ENCODE measurements around the gene PIK3R2.

The PIK3R2 gene

DNA sequence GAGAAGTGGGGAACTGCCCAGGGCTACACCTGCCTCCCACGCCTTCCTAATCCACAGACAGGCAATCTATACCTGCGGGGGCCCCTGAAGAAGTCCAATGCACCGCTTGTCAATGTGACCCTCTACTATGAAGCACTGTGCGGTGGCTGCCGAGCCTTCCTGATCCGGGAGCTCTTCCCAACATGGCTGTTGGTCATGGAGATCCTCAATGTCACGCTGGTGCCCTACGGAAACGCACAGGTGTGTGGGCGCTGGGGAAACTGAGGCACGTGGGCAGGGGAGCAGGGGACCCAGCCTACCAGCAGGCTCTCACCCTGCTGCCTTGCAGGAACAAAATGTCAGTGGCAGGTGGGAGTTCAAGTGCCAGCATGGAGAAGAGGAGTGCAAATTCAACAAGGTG, 22.0 kb downstream of the PIK3R2 start:
- DNase-seq = no peak

DNA sequence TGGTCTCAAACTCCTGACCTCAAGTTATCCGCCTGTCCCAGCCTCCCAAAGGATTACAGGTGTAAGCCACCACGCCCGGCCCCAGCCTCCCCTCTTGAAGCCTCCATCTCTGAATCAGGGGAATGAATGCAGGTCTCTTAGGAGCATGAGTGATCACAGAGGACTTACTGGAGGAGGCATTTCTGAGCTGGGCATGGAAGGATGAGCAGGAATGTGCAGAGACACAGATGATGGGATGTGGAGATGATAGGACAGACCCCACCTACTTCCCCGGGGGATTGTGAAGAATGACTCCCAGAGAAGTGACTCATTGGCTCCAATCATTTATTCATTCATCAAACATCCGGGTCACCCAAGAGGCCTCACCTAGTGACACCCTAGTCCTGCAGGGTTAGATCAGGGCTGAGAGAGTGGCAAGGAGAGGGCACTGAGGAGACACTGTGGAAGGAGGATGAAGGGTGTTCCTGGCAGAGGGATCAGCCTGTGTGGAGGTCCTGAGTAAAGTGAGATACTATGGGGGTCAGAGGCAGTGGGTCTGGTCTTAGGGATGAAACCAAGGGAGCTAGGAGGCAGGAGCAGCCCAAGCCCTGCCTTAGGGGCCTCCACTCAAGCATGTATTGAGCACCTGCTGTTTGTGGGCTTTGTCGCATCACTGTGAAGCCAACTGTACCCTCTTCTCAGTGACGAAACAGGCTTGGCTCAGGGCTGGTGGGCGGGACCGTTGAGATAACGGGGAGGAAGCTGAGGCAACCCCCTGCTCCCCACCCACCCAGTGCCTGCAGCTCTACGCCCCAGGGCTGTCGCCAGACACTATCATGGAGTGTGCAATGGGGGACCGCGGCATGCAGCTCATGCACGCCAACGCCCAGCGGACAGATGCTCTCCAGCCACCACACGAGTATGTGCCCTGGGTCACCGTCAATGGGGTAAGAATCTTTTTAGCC, 23.7 kb downstream of the PIK3R2 start:
- DNase-seq = no peak

DNA sequence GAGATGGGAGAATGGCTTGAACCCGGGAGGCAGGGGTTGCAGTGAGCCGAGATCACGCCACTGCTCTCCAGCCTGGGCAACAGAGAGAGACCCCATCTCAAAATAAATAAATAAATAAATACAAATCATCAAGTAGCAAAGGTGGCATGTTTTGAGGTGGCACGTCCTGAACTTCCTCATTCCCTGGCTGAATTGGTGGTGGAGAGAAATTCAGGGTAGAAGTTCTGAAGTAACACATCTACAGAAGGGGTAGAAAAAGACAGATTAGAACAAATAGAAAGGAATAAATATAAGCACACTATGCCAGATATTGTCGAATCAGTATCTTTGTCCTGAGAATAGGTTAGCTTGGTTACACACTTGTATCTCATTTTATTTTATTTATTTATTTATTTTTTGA, 27.0 kb downstream of the PIK3R2 start:
- DNase-seq = no peak

DNA sequence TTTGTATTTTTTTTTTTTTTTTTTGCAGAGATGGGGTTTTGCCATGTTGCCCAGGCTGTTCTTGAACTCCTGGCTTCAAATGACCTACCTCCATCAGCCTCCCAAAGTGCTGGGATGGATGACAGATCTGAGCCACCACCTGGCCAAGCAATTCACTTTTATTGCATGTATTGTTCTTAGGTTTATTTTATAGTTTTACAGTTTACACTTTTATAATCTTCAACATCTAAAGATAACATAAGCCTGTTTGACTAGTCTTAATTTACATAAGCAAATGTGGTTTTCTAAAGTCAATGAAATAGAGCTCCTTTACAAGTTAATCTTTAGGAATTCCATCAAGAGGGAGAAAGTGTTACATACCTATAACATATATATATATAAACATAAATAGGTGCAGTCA, 30.6 kb downstream of the PIK3R2 start:
- DNase-seq = no peak

DNA sequence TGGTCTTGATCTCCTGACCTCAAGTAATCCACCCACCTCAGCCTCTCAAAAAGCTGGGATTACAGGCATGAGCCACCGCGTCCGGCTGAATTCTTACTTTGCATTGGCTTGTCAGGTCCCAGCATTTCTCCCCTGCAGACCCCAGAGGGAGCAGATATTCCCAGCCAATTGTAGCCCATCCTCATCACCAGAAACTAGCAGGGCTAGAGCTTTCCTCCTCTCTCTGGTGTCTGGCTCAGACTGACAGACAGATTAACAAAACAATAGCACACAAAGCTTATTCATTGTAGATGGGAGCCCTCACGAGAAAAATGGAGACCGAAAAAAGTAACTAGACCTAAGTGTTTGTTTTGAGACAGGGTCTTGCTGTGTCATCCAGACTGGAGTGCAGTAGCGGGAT, 32.6 kb downstream of the PIK3R2 start:
- DNase-seq = no peak

DNA sequence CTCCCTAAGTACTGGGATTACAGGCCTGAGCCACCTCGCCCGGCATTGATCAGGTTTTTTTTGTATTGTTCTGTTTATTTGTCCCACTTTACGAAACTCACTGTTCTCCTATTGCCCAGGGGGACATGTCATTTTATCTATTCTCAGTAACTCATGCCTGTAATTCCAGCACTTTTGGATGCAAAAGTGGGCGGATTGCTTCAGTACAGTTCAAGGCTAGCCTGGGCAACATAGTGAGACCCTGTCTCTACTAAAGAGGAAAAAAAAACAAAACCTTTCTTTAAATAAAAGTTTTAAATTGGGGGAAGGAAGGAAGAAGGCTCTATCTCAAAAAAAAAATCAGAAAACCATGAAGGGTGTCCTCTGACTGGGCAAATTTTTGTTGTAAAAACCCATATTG, 37.3 kb downstream of the PIK3R2 start:
- DNase-seq = no peak

DNA sequence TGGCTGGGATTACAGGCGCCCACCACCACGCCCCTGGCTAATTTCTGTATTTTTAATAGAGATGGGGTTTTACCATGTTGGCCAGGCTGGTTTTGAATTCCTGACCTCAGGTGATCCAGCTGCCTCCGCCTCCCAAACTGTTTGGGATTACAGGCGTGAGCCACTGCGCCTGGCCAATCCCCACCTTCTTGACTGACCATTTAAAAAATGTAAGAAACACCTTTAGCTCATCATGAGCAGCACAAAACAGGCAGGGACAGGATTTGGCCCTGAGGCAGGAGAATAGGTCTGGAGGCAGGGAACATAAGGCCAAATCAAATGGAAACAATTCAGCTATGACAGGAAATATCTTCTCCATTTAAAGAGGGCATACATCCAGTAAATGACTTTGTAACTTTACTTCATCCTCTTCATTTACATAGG, 38.7 kb downstream of the PIK3R2 start:
- DNase-seq = no peak

DNA sequence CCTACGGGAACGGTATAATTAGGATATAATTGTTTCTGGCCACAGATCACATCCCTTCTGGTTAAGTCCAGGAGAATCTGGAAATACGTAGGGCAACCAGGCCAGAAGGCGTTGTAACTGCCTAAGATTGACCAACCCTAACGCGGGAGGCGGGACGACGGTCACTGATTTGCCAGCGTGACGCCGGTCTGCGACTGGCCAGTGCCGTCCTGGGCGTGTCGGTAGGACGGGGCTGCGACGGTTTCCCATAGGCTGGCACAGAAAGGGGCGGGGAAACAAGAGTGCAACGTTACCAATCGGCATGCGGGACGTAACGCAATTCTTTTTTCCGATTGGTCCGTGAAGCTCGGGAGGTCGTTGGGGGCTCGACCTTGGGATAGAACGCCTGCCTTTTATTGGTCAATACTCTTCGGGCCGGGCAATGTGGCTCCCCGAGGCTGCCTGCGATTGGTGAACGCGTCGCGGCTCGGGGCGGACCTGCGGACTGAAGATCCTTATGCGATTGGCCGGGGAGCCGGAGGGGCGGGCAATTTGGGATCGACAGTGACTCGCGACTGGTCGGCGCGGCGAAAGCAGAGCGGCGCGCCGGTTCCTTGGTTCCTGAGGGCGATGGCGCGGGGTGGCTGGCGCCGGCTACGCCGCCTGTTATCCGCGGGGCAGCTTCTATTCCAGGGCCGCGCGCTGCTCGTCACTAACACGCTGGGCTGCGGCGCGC, 39.9 kb downstream of the PIK3R2 start, which contains the start of gene MPV17L2:
Gene MPV17L2 (plus strand): TSS at position 546 of the 715 bp plus-strand sequence. CDS start 64 bp downstream, at position 610.
- peak; percentile 99 to 100 for DNase-seq

DNA sequence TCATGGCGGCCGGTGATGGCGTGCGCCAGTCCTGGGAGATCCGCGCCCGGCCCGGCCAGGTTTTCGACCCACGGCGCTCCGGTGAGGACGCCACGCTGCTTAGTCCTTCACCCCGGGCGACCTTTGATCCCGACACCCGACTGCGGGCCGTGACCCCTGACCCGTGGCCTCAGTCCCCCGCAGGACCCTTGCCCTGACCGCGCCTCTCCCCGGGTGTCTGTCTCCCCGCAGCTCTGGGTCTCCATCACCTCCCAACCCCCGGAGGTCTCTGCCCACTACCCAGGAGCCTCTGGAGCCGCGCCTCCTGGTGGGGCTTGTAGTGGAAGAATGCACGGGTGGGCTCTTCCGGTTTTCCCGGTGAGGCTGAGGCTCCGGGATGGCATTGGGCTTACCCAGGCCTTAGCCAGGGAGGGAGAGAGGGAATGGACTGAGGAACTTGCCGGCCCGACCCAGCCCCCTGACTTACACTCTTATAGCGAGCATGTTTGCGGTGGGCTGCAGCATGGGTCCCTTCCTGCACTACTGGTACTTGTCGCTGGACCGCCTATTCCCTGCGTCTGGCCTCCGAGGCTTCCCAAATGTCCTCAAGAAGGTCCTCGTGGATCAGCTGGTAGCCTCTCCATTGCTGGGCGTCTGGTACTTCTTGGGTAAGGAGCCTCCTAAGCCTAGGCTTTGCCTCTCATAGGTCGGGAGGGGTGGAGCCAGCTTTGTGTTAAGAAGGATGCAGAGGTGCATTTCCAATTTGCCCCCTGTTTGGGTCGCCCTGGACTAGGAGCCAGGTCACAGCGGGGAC, 40.6 kb downstream of the PIK3R2 start:
- DNase-seq = no peak

DNA sequence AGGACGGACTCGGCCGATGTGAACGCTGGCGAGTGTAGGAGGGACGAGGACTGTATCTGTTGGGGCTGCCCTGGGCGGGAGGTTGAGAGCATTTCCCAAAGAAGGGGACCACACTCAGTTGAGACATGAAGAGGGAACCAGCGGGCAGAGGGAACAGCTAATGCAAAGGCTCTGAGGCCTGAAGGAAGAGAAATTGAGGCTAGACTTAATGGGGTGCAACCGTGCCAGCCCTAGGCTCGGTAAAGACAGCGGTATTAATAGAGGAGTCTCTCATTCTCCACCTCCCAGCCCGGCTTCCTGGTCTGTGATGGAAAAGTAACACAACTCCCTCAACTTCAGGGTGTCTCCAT, 41.2 kb downstream of the PIK3R2 start:
- no peak for DNase-seq

DNA sequence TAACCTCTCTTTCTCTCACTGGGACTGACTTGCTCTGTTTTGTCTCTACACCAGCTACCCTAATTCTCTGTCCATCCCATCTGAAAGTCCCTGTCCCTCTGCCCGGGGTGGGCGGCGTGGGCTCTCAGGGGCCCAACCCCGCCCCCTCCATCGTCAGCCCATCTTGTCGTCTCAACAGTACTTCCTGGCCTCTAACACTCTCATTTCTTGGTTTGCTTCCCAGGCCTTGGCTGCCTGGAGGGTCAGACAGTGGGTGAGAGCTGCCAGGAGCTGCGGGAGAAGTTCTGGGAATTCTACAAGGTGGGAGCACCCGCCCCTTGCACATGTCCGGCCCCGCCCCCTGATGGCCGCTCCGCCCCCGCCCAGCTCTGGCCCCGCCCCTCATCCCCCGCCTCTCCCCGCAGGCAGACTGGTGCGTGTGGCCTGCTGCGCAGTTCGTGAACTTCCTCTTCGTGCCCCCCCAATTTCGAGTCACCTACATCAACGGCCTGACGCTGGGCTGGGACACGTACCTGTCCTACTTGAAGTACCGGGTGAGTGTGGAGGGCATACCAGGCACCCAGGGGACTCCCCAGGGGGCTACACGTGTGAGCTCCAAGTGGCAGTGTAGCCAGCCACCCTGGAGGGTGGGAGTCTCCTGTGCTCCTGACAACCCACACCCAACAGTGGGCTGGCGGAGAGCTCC, 41.7 kb downstream of the PIK3R2 start:
- no peak for DNase-seq

DNA sequence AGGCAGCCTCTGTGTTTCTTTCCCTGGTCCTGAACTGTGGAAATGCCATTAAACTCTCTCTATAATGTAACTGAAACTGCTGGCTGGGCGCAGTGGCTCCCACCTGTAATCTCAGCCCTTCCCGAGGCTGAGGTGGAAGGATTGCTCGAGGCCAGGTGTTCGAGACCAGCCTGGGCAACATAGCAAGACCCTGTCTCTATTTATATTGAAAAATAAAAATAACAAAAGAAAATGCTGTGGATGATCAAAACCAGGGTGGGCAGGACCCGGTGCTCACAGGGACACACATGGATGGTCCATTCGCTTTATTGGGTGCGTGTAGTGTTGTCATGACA, 43.5 kb downstream of the PIK3R2 start:
- no peak for DNase-seq

DNA sequence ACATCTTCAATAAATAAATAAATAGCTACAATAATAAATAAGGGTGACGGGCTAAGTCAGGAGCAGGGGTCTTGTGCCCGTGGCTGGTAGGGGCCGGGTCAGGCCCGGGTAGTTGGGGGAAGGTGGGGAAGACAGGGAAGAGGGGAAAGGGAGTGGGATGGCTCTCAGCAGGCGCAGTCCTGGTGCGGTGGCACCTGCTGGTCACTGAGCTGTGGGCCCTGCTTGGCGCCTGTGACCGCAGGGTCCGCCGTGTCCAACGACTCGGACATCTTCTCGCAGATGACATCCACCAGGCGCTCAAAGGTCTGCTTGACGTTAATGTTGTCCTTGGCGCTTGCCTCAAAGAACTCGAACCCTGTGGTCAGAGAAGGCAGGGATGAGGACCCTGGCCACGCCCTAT, 44.3 kb downstream of the PIK3R2 start:
- no peak for DNase-seq

DNA sequence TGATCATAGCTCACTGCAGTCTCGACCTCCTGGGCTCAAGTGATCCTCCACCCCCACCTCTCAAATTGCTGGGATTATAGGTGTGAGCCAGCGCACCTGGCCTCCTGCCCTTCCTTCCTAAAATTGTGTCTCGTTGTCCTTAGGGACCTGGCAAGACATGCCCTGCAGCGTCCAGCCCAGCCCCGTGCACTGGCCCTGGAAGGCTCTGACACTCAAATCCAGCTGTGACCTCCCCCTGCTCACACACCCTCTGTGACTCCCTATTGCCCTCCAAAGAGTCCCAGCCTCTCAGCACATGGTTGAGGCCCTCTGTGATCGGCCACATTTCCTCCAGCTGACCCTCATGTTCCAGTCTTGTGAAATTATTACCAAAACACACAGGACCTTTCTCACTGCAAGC, 45.0 kb downstream of the PIK3R2 start:
- DNase-seq = no peak

DNA sequence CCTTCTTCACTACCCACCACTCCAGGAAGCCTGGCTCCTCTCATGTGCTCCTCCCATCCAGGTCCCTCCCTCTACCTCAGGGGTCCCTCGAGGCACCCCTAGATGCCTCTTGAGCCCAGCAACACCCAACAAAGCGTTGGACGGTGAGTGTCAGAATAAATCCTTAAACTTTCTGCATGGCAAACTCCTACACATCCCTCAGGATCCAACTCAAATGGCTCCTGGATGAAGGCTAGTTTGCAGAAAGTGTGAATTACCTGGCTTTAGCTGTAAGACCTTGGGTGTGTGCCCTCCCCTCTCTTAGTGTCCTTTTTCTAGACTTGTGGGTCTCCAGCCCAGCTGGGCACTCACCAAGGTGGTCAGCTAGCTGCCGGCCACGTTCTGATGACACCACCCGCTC, 45.4 kb downstream of the PIK3R2 start:
- no peak for DNase-seq

DNA sequence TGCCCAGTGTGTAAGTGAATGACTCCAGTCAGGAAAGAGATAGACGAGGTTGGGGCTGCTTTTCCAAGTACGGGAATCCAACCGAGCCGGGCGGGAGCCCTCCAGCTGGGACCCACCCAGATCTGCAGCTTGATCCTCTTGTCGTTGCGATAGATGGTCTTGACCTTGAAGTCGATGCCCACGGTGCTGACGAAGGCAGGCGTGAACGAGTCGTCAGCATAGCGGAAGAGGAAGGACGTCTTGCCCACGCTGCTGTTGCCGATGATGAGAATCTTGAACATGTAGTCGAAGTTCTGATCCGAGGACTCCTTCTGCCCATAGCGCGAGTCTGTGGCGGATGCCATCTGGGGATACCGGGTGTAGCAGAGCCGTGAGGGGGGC, 49.4 kb downstream of the PIK3R2 start:
- no peak for DNase-seq

DNA sequence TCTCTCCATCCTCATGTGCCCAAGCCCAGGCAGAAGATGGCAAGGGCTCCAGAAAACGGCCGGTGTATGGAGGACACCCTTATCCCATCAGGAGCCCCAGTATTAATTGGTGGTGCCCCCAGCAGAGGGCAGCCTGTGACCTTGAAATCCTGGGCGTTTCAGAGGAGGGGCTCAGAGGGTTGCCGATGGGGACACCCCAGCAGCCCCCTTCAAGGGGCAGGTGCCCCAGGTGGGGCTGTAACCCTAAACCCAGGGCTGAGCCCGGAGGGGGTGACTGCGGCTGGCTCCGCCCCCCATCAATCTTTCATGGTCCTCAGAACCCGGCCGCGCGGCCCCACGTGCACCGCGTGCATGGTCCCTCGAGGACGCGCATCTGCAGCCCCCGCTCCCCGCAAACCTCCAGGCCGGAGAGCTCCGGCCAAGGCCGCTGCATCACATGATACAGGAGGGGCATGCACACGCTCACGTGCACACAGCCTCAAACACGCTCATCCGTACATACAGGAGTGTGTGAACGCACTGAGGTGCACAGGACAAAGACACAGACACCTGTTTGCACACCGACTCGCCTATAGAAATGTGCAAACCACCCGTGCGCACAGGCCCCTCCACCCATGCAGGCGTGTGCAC, 49.9 kb downstream of the PIK3R2 start:
- peak in 1 of 2 donors; percentile 51 for DNase-seq

DNA sequence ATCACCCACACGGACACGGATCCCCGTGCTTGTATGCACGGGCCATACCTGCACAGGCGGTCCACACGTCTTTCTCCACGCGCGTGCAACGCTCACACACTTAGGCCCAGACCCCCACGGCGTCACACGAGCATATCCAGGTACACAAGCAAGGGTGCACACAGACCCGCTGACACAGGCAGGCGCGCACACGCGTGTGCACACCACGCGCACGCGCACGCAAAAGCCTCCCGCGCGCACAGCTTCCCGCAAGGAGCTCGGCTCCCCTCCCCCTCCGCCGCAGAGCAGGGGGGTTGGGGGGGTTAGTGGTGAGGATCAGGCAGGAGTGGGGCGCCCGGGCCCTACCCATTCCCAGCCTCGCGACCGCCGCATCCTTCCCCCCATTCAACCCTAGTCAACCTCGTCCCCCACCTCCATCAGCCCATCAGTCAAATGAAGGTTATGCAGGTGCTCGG, 50.5 kb downstream of the PIK3R2 start:
- DNase-seq = peak in 1 of 2 donors; percentile 43

DNA sequence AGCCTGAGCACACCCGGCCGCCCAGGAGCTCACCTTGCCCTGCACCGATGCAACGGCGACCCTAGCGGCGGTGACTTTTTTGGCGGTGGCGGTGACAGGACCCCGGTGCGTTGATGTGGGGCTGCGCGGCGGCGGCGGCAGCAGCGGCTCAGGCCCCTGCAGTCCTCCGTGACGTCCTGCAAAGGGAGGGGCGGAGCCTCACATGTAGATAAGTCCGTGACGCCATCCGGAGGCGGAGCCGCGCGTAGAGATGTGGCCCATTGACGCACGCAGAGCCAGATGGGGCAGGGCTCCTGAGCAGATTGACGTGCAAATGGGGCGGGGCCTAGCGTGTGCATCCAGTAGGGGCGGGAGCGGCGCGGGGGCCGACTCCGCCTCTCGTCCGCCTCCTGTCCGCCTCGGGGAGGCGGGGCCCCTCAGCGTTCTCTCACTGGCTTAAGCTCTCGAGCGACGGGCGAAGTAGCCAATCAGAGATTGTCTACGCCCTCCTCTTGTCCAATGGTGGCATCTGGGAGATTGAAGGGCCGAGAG, 51.0 kb downstream of the PIK3R2 start, which contains the start of gene RAB3A:
Gene RAB3A (minus strand): TSS at position 180 of the 531 bp plus-strand sequence. CDS start 1,302 bp downstream, outside the sequence.
- peak; percentile 100 for DNase-seq

DNA sequence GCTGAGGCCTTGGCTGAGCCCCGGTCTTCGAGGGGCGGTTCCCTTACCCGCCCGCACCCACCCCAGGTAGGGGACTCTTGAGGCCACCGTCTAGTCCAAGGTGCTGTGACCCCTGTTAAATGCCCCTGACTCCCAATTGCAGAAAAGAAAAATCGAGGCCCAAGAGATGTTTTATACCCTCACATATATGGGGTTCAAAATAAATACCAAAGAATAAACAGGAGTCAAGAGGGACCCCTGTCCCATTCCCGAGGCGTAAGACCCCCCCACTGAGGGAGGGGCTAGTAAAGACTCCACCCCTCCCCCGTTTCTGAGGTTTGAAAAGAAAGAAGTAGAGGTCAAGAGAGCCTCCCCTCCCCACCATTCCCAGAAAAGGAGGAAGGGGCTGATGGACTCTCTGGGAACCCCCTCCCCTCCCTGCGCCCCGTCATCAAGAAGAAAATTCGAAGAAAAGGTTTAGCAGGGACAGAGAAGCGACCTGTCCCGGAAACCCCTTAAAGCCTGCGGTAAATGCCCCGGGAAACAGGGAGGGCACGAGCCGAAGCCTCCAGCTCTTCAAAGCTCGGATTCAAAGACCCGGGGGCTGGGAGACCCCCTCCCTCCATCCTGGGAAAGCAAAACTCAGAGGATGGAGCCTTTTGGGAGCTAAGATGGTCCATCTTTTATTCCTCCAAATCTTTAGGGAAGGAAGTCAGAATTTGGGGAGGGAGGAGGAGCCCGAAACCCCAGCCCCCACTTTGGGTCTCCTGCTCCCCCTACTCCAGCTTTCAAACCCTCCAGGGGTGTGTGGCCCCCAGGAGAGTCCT, 51.6 kb downstream of the PIK3R2 start:
- DNase-seq = peak; percentile 61 to 65
